Measurements from ENCODE around the gene LRP1B. TPM values are rescaled to one million over a fixed set of nuclear protein-coding genes. Genes with fewer than 3 reads are reported as not detected.

Gene LRP1B
- polyA plus RNA-seq, 1 donor, result 1.0 TPM

- no peaks in the 10 kb centered on the region for H3K27me3 ChIP-seq (ENCODE audit: control insufficient read depth, insufficient read depth, low read length)
- H3K27ac ChIP-seq (ENCODE audit: low read length), result no peak overlapping the region
- H3K36me3 ChIP-seq (ENCODE audit: control insufficient read depth, insufficient read depth, low read length), result no peaks in the 10 kb centered on the region
- DNase-seq, result no peak
- WGBS (ENCODE audit: insufficient coverage, low lambda C conversion rate), result 100% methylated on average over 2 of the region's 4 CpGs
- no peak overlapping the region for H3K4me3 ChIP-seq (ENCODE audit: low read length)
- no peaks in the 10 kb centered on the region for H3K4me1 ChIP-seq (ENCODE audit: control insufficient read depth, insufficient read depth, low read length)
- no peaks in the 10 kb centered on the region for H3K9me3 ChIP-seq (ENCODE audit: control insufficient read depth, low read depth, low read length)
Measured at GRCh38 chr2:140186313-140186712, 1944.5 kb downstream of the LRP1B start.

DNA sequence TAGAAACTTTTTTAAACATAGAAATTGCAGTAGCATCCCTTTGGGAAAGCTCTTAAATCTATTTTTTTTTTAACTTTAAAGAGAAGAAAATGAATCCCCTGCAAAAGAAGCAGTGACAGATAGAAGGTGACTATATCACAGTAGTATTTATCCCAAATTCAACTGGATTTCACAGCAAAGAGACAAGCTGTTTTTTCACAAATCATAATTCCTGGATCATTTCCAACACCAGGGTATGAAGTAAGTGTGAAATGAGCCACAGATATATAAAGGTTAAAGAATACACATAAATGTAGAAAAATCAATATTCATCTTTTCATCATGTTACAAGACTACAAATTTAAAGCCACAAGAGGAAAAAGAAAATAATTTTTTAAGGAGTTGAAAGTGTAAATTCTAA lies 1945.7 kb downstream of the LRP1B start:
- H3K36me3 ChIP-seq (ENCODE audit: control insufficient read depth, insufficient read depth, low read length), result no peaks in the 10 kb centered on the region
- H3K27me3 ChIP-seq (ENCODE audit: control insufficient read depth, insufficient read depth, low read length), result no peaks in the 10 kb centered on the region
- no peak overlapping the region for H3K4me3 ChIP-seq (ENCODE audit: low read length)
- H3K27ac ChIP-seq (ENCODE audit: low read length), result no peak overlapping the region
- DNase-seq, result no peak
- H3K4me1 ChIP-seq (ENCODE audit: control insufficient read depth, insufficient read depth, low read length), result no peaks in the 10 kb centered on the region
- H3K9me3 ChIP-seq (ENCODE audit: control insufficient read depth, low read depth, low read length), result no peaks in the 10 kb centered on the region

DNA sequence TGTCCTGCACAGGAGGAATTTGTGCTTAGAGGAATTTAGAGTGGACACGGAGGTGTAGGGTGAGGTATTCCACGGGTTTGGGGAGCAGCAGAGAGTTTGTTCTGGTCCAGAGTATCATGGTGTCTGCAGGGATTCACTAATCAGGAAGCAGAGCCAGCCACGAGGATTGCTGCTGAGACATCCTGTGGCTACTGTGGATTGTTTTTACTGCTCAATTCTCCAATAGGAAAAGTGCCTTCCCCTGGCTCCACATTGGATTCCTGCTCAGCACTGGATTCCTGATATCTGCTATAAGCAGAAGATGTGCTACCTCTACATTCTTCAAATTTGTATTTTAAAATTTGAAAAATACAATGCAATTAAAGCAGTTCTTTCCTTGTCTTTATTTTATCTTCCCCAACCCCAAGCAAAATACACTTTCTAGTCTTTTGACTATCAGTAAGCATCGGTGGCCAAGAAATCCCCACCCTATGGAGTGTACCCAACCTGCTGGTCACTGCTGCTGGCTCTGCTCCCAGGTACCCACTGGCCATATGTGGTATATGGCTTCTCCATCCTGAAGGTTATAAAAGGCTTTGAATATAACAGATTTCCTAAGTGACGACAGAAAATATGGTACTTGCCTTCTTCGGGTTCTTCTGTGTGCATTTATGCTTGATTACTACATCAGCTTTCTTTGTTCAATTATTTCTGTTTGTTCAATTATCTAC lies 1947.6 kb downstream of the LRP1B start:
- Histone ChIP-seq H3K4me1 (ENCODE audit: control insufficient read depth, insufficient read depth, low read length) (no peaks in the 10 kb centered on the region), H3K27me3 (ENCODE audit: control insufficient read depth, insufficient read depth, low read length) (no peaks in the 10 kb centered on the region), H3K9me3 (ENCODE audit: control insufficient read depth, low read depth, low read length) (no peaks in the 10 kb centered on the region), H3K36me3 (ENCODE audit: control insufficient read depth, insufficient read depth, low read length) (no peaks in the 10 kb centered on the region), H3K27ac (ENCODE audit: low read length) (no peak overlapping the region), H3K4me3 (ENCODE audit: low read length) (no peak overlapping the region)
- 100% methylated on average over 2 of the region's 6 CpGs for WGBS (ENCODE audit: insufficient coverage, low lambda C conversion rate)
- DNase-seq, result no peak

Measured in large intestine (tissue), 3 donors.